ENCODE measurements around the gene GJD3. TPM values are rescaled to one million over a fixed set of nuclear protein-coding genes. Genes with fewer than 3 reads are reported as not detected.

GJD3 gene, protein sequence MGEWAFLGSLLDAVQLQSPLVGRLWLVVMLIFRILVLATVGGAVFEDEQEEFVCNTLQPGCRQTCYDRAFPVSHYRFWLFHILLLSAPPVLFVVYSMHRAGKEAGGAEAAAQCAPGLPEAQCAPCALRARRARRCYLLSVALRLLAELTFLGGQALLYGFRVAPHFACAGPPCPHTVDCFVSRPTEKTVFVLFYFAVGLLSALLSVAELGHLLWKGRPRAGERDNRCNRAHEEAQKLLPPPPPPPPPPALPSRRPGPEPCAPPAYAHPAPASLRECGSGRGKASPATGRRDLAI
- total RNA-seq: 0.97 TPM in 1 of 2 replicates, not detected in the other

DNA sequence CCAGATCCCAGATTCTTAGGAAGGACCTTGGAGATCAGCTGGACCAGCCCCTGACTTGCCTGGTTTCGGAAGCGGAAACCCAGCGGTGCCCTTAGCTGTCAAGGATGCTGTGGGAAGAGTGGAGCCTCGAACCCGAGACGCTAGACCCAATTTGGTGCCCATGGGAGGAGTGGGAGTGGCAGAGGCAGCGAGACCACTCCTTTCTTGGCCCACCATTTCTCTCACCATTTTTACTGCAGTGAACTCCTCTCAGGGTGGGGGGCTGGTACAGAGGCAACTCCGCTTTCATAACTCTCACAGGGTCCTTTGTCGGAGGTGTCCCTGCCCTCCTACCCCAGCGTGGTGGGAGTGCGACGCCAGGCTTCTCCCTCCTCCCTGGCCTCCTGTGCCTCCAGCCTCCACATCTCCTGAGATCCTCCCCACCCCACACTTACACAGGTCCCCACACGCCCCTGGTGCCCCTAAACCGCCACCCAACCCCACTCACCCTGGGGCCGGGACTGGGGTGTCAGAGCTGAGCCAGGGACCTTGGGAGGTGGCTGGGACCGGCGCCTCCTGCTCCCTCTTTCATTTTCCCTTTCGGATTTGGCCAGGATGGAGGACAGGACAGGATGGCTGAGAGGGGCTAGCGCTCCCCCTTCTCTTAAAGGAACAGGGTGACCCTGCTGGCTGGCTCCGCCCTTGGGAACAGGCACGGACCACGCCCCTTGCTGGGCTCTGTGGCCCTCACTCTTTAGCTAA is at the start of gene GJD3:
GJD3 (minus strand) TSS at position 617 of the 741 bp plus-strand sequence. CDS start 922 bp downstream, outside the sequence.

Other genes starting within 250 kb of the GJD3 start
- gene MSL1, start 242.8 kb downstream of the GJD3 start, total RNA-seq: 28.3 and 36.8 TPM in 2 replicates
- gene CASC3, start 224.2 kb downstream of the GJD3 start, total RNA-seq: 20.8 and 25.0 TPM in 2 replicates
- 0.91 and 2.9 TPM in 2 replicates for gene RAPGEFL1, start 187.3 kb downstream of the GJD3 start, total RNA-seq
- 3.6 and 4.4 TPM in 2 replicates for gene WIPF2, start 145.4 kb downstream of the GJD3 start, total RNA-seq
- gene CDC6, start 76.9 kb downstream of the GJD3 start, total RNA-seq: 22.4 and 45.3 TPM in 2 replicates
- gene RARA, start 55.6 kb downstream of the GJD3 start, total RNA-seq: 7.8 and 8.5 TPM in 2 replicates
- 77.6 and 118 TPM in 2 replicates for gene TOP2A, start 53.2 kb upstream of the GJD3 start, total RNA-seq
- gene IGFBP4, start 78.7 kb upstream of the GJD3 start, total RNA-seq: 122 and 144 TPM in 2 replicates
- gene TNS4, start 136.9 kb upstream of the GJD3 start, total RNA-seq: not detected in 2 replicates
- gene CCR7, start 200.7 kb upstream of the GJD3 start, total RNA-seq: not detected in 2 replicates